Endothelial cell of umbilical vein (primary cell): ENCODE data around the gene GNB2. TPM values are rescaled to one million over a fixed set of nuclear protein-coding genes. Genes with fewer than 3 reads are reported as not detected.

Experiments
- BruUV-seq: library from RNA; stranded (reverse); fragments of 400-500 nt; replicated peaks from 2 replicates; lab custom pipeline; 2021; lab: Mats Ljungman, UMichigan
- CTCF ChIA-PET: fragments of 300-600, 350-600 bp; sonication (Branson Sonifier 250); formaldehyde crosslinking; loops from one replicate; lab custom pipeline; 2021; ENCODE audit warnings: antibody characterized with exemption, inconsistent platforms; lab: Charles Lee
- POLR2A ChIA-PET: fragments of 300-600, 350-600 bp; sonication (Branson Sonifier 250); formaldehyde crosslinking; loops from one replicate; lab custom pipeline; 2021; ENCODE audit warnings: antibody characterized with exemption, inconsistent platforms; lab: Charles Lee
- DNase-seq: peaks from one replicate; pipeline ENCODE4 v3.0.0-alpha.2; 2011; ENCODE audit warnings: low read depth, low spot score
- FAIRE-seq: peaks from 2 replicates; lab custom pipeline; 2011; peaks lifted over from hg19 to GRCh38; lab: Jason Lieb, UNC
- H2AFZ ChIP-seq: 2 replicates; pipeline ENCODE4 v1.6.0; 2012; ENCODE audit warnings: low read depth, low read length, control low read depth, inconsistent platforms
- H3K27ac ChIP-seq: 2 replicates; pipeline ENCODE4 v1.5.1; 2011; ENCODE audit warnings: low read depth, mild to moderate bottlenecking, control low read depth, low read length, moderate library complexity; ENCODE audit not compliant: insufficient read depth
- H3K27me3 ChIP-seq, 2 experiments: 2 replicates each; pipeline versions ENCODE4 v1.6.0 to v1.6.1; 2011; ENCODE audit warnings: low read length in 2 of 2, mixed read lengths in 1 of 2; ENCODE audit not compliant: control insufficient read depth in 2 of 2, insufficient read depth in 2 of 2
- H3K36me3 ChIP-seq, 2 experiments: 2 replicates in 1 of 2; 3 replicates in 1 of 2; pipeline ENCODE4 v1.5.1; 2011; ENCODE audit warnings: low read length in 2 of 2, mild to moderate bottlenecking in 1 of 2, moderate library complexity in 1 of 2; ENCODE audit not compliant: control insufficient read depth in 2 of 2, insufficient read depth in 2 of 2; ENCODE audit errors: extremely low read depth in 1 of 2
- H3K4me1 ChIP-seq: 3 replicates; pipeline ENCODE4 v1.5.1; 2011; ENCODE audit warnings: mild to moderate bottlenecking, low read length; ENCODE audit not compliant: control insufficient read depth, insufficient read depth; ENCODE audit errors: extremely low read depth
- H3K4me2 ChIP-seq: 2 replicates; pipeline ENCODE4 v1.6.1; 2011; ENCODE audit warnings: low read length, control low read depth, mixed read lengths; ENCODE audit not compliant: insufficient read depth
- H3K4me3 ChIP-seq, 3 experiments: fragments of 200-600 bp in 1 of 3; sonication (generic), shearing (Covaris generic) in 1 of 3; replicated peaks in 1 of 3; 2 replicates each; pipeline ENCODE4 v1.5.1; 2011 to 2016; ENCODE audit warnings: control low read depth in 3 of 3, low read length in 3 of 3, mild to moderate bottlenecking in 2 of 3, inconsistent platforms in 1 of 3, low read depth in 1 of 3, moderate library complexity in 1 of 3; ENCODE audit not compliant: insufficient read depth in 1 of 3
- H3K79me2 ChIP-seq: 2 replicates; pipeline ENCODE4 v1.6.0; 2012; ENCODE audit warnings: low read length, inconsistent platforms; ENCODE audit not compliant: control insufficient read depth, insufficient read depth
- H3K9ac ChIP-seq: replicated peaks from 2 replicates; pipeline ENCODE3; 2011; ENCODE audit warnings: low read length, control low read depth; ENCODE audit not compliant: insufficient read depth; ENCODE audit errors: extremely low read depth
- H3K9me1 ChIP-seq: replicated peaks from 3 replicates; pipeline ENCODE4 v1.6.0; 2011; ENCODE audit warnings: mild to moderate bottlenecking, low read length; ENCODE audit not compliant: control insufficient read depth, insufficient read depth; ENCODE audit errors: extremely low read depth
- H3K9me3 ChIP-seq: replicated peaks from 2 replicates; pipeline ENCODE4 v1.5.1; 2012; ENCODE audit warnings: low read length, inconsistent platforms; ENCODE audit not compliant: control insufficient read depth, insufficient read depth
- H4K20me1 ChIP-seq: replicated peaks from 2 replicates; pipeline ENCODE3; 2011; ENCODE audit warnings: mild to moderate bottlenecking, low read length; ENCODE audit not compliant: control insufficient read depth, insufficient read depth; ENCODE audit errors: extremely low read depth
- EZH2 ChIP-seq: IDR thresholded peaks from 2 replicates; pipeline ENCODE4 v1.6.1; 2012; ENCODE audit warnings: borderline replicate concordance, low read depth, mild to moderate bottlenecking, moderate library complexity, low read length, inconsistent platforms; ENCODE audit not compliant: severe bottlenecking
- GATA2 ChIP-seq: IDR thresholded peaks from 2 replicates; pipeline ENCODE4 v1.7.0; 2011; ENCODE audit warnings: low read depth, mild to moderate bottlenecking, moderate library complexity, mixed read lengths, low read length; ENCODE audit not compliant: insufficient read length, insufficient read depth
- JUN ChIP-seq: IDR thresholded peaks from 2 replicates; pipeline ENCODE4 v1.6.1; 2011; ENCODE audit warnings: borderline replicate concordance, low read depth; ENCODE audit not compliant: insufficient read length, insufficient read depth
- MYC ChIP-seq: IDR thresholded peaks from one replicate; pipeline ENCODE4 v1.6.1; 2011; ENCODE audit warnings: mild to moderate bottlenecking, low read depth, low read length
- POLR2A ChIP-seq: IDR thresholded peaks from 2 replicates; pipeline ENCODE4 v1.6.1; 2012; ENCODE audit warnings: low read depth, mild to moderate bottlenecking, control low read depth, low read length
- POLR2AphosphoS5 ChIP-seq: IDR thresholded peaks from 2 replicates; pipeline ENCODE4 v1.6.1; 2012; ENCODE audit warnings: low read depth, mild to moderate bottlenecking, control low read depth, low read length, moderate library complexity; ENCODE audit not compliant: insufficient read depth
- dilution Hi-C: fragments of 300-500 bp; cut with MboI; formaldehyde crosslinking; loops from one replicate; pipeline ENCODE4 v1.15.0; 2019; ENCODE audit warnings: low sequenced_read_pairs; ENCODE audit not compliant: extremely low pct_ligation_motif_present
- intact Hi-C: fragments of 100-400 bp; cut with micrococcal nuclease; formaldehyde crosslinking; loops from one replicate; pipeline ENCODE4 v1.10.0; 2022
- polyA plus RNA-seq, 4 experiments: library from polyadenylated mRNA; depleted of rRNA in 3 of 4; stranded (reverse) in 3 of 4; unstranded in 1 of 4; fragments of >200 nt; gene quantifications; 2 replicates each; pipeline versions ENCODE4 v1.2.1 to v1.2.3, GENCODE V29; 2011 to 2012; ENCODE audit warnings: missing spikeins in 1 of 4
- total RNA-seq: library from RNA; stranded (reverse); gene quantifications from 2 replicates; pipeline ENCODE4 v1.2.3, GENCODE V29; 2021
- TF ChIP-seq, protein P1 (sequence below): IDR thresholded peaks from 2 replicates; pipeline ENCODE4 v1.6.1; 2011; ENCODE audit not compliant: insufficient read depth, insufficient read length

GNB2 gene
- total and polyA plus RNA-seq, 2 donors (not counting 3 experiments of a cell fraction or from before 2014, with no cell fraction given) = 297 to 433 TPM

- Histone ChIP-seq H3K4me2 (no peak overlapping the region), H4K20me1 (peaks cover 2% of the 10 kb centered on the region), H3K4me1 (peaks cover 6% of the 10 kb centered on the region), H3K36me3 (peaks cover 7 to 57% of the 10 kb centered on the region in 2 experiments), H2AFZ (no peak overlapping the region), H3K9ac (no peak overlapping the region), H3K4me3 (no peak overlapping the region), H3K79me2 (peaks cover 34% of the 10 kb centered on the region), H3K9me1 (no peaks in the 10 kb centered on the region), H3K9me3 (no peaks in the 10 kb centered on the region), H3K27me3 (no peaks in the 10 kb centered on the region), H3K27ac (no peak overlapping the region)
- FAIRE-seq (no peak), DNase-seq (no peak)
- CTCF ChIA-PET = no interaction called here
- dilution Hi-C loops (no loop called here), intact Hi-C loops (no loop called here)
- BruUV-seq = no TSS peak
- TF ChIP-seq GATA2 (no peak), MYC (no peak), POLR2AphosphoS5 (no peak)
- TF ChIP-seq, protein P1, sequence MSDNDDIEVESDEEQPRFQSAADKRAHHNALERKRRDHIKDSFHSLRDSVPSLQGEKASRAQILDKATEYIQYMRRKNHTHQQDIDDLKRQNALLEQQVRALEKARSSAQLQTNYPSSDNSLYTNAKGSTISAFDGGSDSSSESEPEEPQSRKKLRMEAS = no peak
- POLR2A ChIA-PET = no interaction called here
Measured at GRCh38 chr7:100687261-100687660, 13.7 kb downstream of the GNB2 start.

GRCh38 chr7:100687751-100688300 is 14.3 kb downstream of the GNB2 start:
- intact Hi-C loops (no loop called here), dilution Hi-C loops (no loop called here)
- Histone ChIP-seq H3K4me3 (no peak overlapping the region), H3K27me3 (no peaks in the 10 kb centered on the region), H3K27ac (no peak overlapping the region), H3K4me1 (peaks cover 11% of the 10 kb centered on the region), H3K79me2 (peaks cover 39% of the 10 kb centered on the region), H3K4me2 (no peak overlapping the region), H3K36me3 (peaks cover 3 to 53% of the 10 kb centered on the region in 2 experiments), H3K9me3 (no peaks in the 10 kb centered on the region), H2AFZ (no peak overlapping the region), H3K9ac (no peak overlapping the region), H4K20me1 (peaks cover 2% of the 10 kb centered on the region), H3K9me1 (no peaks in the 10 kb centered on the region)
- no TSS peak for BruUV-seq
- TF ChIP-seq GATA2 (no peak), POLR2A (no peak), EZH2 (no peak), POLR2AphosphoS5 (no peak), JUN (no peak), MYC (no peak)
- TF ChIP-seq, protein P1 = no peak
- ChIA-PET POLR2A (no interaction called here), CTCF (no interaction called here)
- FAIRE-seq = no peak
- DNase-seq = no peak
